Measurements from ENCODE around the gene DUOX2.
"Not testable (repeated sequence)": the region's sequence is repeated elsewhere in the genome, so short reads cannot be mapped to it uniquely, and the experiment has no call there.

DUOX2 gene

GRCh38 chr15:45073602-45074001 lies 40.4 kb downstream of the DUOX2 start:
- DNase-seq (ENCODE audit: low read depth): not testable (repeated sequence)

DNA sequence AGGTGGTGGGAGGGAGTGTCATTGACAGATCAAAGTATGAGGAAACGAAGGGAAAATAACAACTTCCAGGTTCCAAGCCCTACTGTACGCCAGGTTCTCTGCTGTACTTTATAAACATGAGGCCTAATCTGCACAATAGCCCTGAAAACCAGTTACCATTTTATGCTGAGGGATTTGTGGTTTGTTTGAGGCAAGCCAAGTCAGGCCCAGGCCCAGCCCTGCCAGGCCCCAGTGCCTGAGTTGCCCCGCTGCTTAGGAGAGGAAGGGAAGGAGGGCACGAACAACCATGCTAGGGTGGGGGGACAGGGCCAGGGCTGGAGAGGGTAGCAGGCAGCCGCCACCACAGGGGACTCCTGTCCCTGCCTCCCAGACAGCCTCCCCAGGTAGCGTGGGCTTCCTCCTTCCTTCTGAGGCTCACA lies 44.0 kb downstream of the DUOX2 start:
- not testable (repeated sequence) for DNase-seq (ENCODE audit: low read depth)

GRCh38 chr15:45064386-45064785 lies 49.6 kb downstream of the DUOX2 start:
- DNase-seq (ENCODE audit: low read depth): no peak

DNA sequence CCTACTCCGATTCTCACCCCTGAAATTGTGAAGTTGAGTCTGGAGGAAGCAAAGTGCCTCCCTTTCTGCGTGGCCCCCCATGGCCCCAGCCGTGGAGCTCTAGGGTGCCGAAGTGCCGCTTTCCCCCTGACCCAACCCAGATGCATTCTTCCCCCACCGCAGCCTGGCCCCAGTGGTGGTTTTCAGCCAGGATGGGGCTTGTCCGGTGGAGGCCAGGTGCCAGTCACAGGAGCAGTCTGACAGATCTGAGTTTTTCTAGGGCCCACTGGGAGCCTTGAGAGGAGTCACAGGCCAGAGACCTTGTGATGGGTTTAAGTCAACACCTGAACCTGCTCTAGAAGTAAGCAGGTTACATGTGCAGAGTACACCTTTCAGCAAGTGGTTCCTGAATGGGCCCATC lies 51.7 kb downstream of the DUOX2 start:
- not testable (repeated sequence) for DNase-seq (ENCODE audit: low read depth)

DNA sequence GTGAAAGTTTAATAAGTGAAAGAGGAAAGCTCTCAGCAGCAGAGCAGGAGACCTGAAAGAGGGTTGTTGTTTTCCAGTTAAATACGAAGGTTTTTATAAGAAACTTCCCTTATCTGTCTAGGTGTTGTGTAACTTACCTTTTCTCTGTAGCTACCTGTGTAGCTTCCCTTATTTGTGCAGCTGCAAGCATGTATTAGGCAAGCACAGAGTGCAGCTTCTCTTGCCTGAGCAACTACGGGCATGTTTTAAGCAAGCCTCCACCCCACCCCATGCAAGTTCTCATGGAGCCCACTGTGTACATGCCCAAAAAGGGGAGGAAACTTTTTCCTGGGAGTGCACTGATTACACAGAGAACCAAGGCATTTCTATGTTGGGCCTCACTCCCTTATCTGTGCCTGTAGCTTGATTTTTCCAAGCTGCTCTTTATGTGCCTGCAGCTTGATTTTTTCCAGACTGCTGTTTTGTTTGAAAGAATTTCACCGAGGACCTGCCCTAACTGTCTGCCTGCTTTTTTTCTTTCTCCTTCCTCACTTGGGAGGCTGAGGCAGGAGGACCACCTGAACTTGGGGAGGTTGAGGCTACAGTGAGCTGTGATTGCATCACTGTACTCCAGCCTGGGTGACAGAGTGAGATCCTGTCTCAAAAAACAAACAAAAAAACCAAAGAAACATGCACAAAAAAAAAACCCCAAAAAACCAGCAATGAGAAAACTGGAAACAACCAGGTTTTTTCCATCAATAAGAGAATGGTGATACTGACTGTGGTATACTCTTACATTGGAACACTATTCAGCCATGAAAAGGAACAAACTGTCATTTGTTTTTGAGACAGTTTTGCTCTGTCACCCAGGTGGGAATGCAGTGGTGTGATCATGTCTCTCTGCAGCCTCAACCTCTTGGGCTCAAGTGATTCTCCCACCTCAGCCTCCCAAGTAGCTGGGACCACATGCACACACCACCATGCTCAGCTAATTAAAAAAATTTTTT lies 55.0 kb downstream of the DUOX2 start:
- DNase-seq (ENCODE audit: low read depth): not testable (repeated sequence)

DNA sequence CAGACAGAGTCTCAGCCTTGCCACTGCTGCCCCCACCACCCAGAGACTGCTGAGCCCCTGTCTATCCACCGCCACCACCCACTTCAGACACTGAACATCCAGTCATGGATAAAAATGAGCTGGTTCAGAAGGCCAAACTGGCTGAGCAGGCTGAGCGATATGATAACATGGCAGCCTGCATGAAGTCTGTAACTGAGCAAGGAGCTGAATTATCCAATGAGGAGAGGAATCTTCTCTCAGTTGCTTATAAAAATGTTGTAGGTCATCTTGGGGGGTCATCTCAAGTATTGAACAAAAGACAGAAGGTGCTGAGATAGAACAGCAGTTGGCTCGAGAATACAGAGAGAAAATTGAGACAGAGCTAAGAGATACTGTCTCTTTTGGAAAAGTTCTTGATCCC lies 61.3 kb downstream of the DUOX2 start:
- not testable (repeated sequence) for DNase-seq (ENCODE audit: low read depth)

- no peak for DNase-seq (ENCODE audit: low read depth)
Observed at GRCh38 chr15:45050587-45050986, 63.4 kb downstream of the DUOX2 start.

DNA sequence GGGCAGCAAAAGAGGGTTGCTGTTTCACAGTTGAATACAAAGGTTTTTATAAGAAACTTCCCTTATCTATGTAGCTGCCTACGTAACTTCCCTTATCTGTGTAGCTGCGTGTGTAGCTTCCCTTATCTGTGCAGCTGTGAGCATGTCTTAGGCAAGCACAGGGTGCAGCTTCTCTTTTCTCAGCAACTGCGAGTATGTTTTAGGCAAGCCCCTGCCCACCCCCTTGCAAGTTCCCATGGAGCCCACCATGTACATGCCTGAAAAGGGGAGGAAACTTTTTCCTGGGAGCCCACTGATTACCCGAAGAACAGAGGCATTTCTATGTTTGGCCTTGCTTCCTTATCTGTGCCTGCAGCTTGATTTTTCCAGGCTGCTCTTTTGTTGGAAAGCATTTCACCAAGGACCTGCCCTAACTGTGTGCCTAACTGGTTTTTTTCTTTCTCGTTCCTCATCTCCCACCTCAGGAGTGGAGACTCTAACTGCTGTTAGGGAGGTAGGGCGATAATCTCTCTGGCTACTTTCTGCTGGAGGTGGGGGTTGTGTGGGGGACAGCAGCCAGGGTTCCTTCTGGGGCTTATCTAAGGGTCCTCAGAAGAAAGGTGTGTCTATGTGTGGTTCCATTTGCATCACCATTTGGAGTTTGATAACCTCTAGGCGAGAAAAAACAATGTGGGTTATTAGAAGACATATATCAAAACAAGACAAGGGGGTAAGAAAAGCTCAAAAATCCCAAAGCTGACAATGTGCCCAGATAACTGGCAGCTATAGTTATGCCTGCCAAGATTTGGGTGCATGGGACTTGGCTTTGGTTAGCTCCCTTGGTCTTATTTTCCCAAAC lies 65.0 kb downstream of the DUOX2 start:
- no peak for DNase-seq (ENCODE audit: low read depth)

DNA sequence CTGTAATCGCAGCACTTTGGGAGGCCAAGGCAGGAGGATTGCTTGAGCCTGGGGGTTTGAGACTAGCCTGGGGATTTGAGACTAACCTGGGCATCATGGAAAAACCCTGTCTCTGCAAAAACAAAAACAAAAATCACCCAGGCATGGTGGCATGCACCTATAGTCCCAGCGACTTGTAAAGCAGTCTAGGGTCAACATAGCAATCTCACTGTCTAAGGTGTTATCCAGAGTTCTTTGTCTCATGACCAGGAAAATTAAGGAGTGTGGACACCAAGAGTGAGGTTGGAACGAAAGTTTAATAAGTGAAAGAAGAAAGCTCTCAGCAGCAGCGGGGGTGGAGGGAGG lies 65.6 kb downstream of the DUOX2 start:
- DNase-seq (ENCODE audit: low read depth): not testable (repeated sequence)

DNA sequence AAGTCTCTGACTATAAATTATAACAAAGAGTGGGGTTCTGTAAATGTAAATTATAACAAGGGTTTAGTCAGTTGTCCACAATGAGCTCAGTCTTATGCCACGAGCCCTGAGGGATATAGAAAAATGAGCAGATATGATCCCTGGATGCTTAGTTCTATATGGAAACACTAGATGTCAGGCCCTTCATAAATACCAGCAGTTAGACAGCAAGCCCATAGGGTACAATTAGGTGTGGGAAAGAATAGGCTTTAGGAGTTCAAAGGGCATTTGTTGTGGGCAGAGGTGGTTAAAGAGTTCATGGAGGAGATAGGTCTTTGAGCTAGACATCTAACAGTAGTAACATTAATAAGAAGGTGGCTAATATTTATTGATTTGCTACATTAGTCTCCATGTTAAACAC lies 69.7 kb downstream of the DUOX2 start:
- not testable (repeated sequence) for DNase-seq (ENCODE audit: low read depth)

DNA sequence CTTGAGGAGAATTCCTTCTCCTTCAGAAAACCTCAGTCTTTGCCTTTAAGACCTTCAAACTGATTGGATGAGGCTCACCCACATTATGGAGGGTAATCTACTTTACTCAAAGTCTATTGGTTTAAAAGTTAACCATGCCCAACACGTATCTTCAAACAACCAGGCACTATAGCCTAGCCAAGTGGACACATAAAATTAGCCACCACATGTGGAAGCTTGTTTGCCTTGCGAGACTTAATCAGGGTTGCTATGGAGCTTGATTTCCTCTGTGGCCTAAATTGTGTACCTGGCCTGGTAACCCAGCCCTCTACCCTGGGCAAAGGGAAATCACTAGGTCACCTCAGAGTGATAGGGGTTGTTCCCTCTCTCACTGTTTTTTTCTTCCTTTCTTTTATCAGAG lies 71.1 kb downstream of the DUOX2 start:
- DNase-seq (ENCODE audit: low read depth): not testable (repeated sequence)
